GM21529 (cell line): ENCODE measurements around the gene HSFX1.
"Not testable (repeated sequence)": the region's sequence is repeated elsewhere in the genome, so short reads cannot be mapped to it uniquely, and the experiment has no call there.

ENCODE experiments used
- ATAC-seq: cut with Tn5 transposase; IDR thresholded peaks from one replicate; pipeline ENCODE4 v1.9.1; 2021; ENCODE audit not compliant: unreplicated experiment

Gene HSFX1, protein sequence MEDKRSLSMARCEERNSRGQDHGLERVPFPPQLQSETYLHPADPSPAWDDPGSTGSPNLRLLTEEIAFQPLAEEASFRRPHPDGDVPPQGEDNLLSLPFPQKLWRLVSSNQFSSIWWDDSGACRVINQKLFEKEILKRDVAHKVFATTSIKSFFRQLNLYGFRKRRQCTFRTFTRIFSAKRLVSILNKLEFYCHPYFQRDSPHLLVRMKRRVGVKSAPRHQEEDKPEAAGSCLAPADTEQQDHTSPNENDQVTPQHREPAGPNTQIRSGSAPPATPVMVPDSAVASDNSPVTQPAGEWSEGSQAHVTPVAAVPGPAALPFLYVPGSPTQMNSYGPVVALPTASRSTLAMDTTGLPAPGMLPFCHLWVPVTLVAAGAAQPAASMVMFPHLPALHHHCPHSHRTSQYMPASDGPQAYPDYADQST

DNA sequence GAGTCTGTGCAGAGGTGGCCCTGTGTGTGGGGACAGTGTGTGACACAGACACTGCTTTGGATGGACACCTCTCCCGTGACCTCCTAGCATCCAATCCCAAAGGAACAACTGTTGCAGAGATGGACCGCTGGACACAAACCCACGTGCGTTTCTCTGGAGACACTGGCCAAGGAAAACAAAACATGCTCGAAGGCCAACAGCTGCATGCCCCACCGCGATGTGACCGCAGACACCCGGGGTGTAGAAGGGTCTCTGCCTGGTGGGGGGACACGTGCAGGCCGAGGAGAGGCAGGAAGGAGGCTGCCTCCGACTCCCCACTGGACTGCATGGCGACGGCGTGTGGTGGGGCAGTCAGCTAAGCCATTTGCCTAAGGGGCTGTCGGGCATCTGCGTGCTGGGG is at the start of gene HSFX1:
TSS of gene HSFX1 (plus strand) at position 301 of the 400 bp plus-strand sequence. CDS start 614 bp downstream, outside the sequence.
- not testable (repeated sequence) for ATAC-seq

DNA sequence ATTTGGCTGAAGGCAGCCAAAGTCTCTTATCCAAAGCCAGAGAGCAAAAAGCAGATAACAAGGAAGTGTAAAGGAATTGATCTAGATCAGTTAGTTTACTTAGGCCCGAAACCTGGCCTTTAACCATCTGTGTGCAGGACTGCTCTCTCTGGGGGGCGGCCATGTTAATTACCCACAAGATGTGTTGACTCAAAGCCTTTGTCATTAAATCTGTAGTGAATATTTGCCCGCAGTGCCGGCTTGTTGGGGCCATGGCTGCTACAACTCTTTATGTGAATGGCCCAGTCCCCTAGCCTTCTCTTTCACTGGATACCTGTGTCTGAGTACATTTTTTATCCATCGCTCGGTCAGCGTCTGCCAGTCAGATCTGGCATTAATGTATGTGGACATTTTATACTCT is 46.6 kb upstream of the HSFX1 start:
- not testable (repeated sequence) for ATAC-seq

DNA sequence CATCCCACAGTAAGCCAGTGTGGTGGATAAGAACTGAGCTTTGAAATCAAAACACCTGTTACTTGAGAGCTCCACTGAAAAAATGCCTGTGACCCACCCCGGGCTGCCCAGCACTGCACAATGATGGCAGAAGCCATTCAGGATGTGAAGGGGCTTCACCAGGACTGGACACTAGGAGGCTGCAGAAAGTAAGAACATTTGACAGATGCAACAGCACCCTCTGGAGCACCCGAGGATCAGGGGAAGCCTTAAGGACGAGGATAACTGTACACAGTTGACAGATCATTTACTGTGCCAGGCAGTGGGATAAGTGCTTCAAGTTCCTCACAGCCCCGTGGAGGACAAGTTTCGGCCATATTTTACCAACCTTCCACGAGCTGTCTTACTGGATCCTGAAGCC is 31.6 kb upstream of the HSFX1 start:
- ATAC-seq = not testable (repeated sequence)

DNA sequence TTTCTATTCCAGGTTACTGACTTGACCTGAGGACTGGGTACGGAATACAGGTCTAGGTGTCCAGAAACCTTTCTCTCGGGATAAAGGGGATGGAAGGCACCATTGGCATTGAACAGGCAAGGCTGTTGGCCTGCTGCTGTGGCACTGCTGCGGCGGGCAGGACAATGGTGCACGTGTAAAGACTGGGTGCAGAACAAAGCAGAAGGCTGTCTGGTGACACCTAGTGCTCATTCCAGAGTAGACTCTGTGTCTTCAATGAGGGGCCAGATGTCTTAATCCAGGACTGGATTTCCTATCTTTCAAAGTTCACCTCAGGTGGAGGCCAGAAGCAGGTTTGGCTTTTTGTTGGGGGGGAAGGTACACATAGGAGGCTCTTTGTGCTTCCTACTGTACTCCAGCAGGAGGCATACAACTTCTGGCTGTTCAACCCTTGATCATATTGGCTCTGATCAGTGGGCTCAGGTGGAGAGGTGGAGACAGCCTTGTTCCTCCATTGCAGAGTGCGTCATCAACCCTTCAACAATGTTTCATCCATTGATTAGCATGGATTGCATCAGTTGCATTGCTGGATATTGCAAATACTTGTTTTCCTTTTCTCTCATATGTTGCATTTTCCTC is 27.4 kb upstream of the HSFX1 start:
- ATAC-seq = not testable (repeated sequence)

- no peak for ATAC-seq
Measured at GRCh38 chrX:149757206-149758067, 16.4 kb upstream of the HSFX1 start.

DNA sequence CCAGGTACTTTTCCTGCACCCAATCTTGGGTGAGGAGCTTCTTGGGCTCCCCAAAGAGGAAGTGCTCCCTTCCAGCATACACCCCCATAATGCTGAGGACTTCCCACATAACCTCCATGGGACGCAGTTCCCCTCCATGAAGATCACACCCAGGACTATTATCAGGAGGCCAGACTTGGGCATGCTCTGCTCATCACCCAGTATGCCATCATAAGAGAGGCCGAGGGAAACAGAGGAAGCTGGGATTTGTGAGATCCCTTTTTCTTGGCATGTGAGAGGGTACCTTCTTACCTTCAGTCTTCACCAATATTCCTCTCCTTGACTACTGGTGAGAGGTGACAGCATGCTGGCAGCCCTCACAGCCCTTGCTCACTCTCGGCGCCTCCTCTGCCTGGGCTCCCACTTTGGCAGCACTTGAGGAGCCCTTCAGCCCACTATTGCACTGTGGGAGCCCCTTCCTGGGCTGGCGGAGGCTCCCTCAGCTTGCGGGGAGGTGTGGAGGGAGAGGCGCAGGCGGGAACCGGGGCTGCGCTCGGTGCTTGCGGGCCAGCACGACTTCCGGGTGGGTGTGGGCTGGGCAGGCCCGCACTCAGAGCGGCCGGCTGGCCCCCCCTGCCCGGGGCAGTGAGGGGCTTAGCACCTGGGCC is 15.7 kb upstream of the HSFX1 start:
- no peak for ATAC-seq

DNA sequence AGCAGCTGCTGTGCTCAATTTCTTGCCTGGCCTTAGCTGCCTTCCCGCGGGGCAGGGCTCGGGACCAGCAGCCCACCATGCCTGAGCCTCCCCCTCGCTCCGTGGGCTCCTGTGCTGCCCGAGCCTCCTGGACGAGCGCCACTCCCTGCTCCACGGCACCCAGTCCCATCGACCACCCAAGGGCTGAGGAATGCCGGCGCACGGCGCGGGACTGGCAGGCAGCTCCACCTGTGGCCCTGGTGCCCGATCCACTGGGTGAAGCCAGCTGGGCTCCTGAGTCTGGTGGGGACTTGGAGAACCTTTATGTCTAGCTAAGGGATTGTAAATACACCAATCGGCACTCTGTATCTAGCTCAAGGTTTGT is 15.2 kb upstream of the HSFX1 start:
- not testable (repeated sequence) for ATAC-seq

- ATAC-seq = no peak
Measured at GRCh38 chrX:149759824-149760223, 14.0 kb upstream of the HSFX1 start.

DNA sequence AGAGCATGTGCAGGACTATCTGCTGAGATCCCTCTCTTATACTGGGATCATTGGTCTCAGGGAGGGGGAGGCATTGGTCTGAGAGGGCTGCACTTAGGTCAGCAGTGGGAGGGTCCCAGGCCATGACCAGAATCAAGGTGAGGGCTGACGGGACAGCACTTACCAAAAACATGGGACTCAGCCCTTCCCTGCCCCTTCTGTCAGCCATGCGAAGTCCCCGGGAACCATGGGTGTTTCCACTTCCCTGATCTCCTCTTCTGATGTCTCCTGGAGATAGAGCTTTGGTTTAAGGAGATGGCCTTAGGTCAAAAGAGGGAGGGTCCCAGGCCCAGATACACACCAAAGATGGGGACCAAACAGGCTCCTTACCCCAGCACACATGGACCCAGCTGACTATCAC is 12.9 kb upstream of the HSFX1 start:
- no peak for ATAC-seq

GRCh38 chrX:149761858-149762674 is 11.8 kb upstream of the HSFX1 start:
- not testable (repeated sequence) for ATAC-seq

DNA sequence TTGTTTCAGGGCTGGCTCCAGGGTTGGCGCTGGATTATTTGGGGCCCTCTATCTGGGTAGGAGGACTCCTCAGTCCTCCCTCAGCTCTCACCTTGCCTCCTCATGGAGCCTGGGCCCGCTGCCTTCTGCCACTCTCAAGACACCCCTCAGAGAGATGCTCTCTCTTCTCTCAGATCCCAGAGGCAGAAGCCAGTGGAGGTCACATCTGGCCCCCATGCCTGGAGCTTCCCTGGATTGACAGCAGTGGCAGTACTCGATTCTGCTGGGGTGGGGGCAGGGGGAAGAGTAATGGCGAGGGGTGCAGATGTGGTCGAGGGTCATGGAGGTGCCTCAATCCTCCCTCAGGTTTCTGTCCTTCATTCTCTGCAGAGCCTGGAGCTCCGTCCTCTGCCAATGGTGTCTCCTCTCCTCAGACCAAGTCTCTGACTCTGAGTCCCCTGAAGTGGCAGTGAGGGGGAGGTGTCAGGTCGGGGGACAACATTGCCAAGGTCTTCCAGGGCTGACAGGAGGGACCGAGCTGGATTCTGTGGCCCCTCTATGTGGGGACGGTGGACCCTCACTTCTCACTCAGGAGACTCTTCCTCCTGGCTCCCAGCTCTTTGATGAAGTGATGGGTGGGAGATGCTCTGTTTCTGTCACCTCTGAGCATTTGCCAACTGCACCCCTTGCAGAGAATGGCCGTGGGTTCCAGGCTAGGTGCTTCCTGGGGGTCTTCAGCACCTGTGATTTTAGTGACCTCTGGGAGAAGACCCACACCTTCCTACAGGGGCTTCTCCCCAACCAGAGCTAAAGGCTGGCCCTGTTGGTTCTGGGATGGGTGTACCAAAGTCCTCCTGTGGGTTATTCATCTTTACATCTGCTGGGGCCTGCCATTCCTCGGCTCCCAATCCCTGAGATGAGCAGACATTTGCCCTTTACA is 10.9 kb upstream of the HSFX1 start:
- no peak for ATAC-seq

DNA sequence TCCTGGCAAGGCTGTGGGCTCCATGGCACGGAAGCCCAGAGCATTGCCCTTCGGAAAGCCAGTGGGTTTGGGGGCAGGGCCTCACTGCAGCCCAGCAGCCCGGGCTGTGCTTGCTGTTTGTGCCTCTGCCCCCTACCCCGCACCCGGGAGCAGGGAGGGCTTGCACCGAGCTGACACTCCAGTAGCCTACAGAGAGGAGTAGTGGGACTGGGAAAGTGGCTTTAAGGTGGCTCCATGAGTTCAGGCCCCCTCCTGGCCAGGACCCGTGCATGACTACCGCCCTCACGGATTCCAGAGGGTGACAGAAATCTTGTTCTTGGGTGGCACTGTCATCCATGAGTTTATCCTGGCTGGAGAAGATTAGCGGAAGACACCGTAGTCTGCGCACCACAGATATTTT is 3.5 kb upstream of the HSFX1 start:
- ATAC-seq = not testable (repeated sequence)

- not testable (repeated sequence) for ATAC-seq
Measured at GRCh38 chrX:149773026-149773425, 842 bp upstream of the HSFX1 start.

GRCh38 chrX:149777999-149778398 is 4.1 kb downstream of the HSFX1 start:
- not testable (repeated sequence) for ATAC-seq

DNA sequence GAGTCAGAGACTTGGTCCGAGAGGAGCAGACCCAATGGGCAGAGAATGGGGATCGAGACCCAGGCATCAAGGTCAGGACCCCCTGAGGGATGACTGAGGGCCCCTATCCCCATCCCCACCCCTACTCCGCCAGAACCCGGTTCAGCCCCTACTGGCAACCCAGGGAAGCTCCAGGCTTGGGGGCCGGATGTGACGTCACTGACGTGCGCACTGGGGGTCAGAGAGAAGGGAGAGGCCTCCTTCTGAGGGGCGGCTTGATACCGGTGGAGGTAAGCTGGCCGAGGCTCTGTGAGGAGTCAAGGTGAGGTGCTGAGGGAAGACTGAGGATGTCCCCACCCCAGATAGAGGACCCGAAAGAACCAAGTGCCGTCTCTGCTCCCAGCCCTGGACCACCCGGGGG is 7.9 kb downstream of the HSFX1 start, which contains the start of gene MAGEA9:
TSS of gene MAGEA9 (plus strand) at position 204 of the 400 bp plus-strand sequence. CDS start 4,281 bp downstream, outside the sequence.
- not testable (repeated sequence) for ATAC-seq

- peak; percentile 99 for ATAC-seq
Measured at GRCh38 chrX:149795531-149795930, 21.7 kb downstream of the HSFX1 start.

- ATAC-seq = no peak
Measured at GRCh38 chrX:149799095-149799714, 25.3 kb downstream of the HSFX1 start.

DNA sequence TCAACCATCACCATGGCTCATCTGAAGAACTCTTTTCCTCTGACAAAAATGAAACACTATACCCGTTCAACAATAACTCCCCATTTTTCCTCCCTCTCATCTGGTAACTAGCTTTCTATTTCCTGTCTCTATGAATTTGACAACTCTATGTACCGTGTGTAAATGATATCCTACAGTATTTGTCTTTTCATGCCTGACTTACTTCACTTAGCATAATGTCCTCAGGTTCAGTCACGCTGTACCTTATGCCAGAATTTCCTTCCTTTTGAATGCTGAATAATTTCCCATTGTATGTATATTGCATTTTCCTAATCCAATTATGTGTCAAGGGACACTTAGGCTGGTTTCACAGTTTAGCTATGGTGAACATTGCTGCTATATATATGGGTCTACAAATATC is 26.1 kb downstream of the HSFX1 start:
- ATAC-seq = no peak
